HG02870 (cell line): ENCODE measurements around the gene KATNBL1.
"Not testable (repeated sequence)": the region's sequence is repeated elsewhere in the genome, so short reads cannot be mapped to it uniquely, and the experiment has no call there.

Experiments used
- ATAC-seq: cut with Tn5 transposase; IDR thresholded peaks from one replicate; pipeline ENCODE4 v1.9.1; 2021; ENCODE audit warnings: mild to moderate bottlenecking, moderate library complexity; ENCODE audit not compliant: unreplicated experiment

The KATNBL1 gene

GRCh38 chr15:34203936-34204335, 6.0 kb downstream of the KATNBL1 start:
- ATAC-seq: no peak

DNA sequence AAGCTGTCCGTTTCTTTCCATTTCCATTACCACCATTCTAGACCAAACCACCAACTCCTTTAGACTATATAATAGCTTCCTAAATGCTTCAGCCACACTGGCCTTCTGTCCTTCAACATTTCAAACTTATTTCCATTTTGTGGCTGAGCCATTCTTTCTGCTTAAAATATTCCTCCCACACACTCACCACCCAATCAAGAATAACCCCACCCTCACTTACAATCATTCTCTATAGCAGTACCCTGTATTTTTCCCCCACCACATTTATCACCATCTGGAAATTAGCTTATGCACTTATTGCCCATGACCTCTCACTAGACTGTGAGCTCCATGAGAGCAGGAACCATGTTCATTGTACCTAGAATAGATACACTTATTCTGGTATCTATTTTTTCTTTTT, 6.6 kb downstream of the KATNBL1 start:
- ATAC-seq: no peak

- ATAC-seq: not testable (repeated sequence)
These were observed 16.6 kb downstream of the KATNBL1 start for GRCh38 chr15:34193272-34193671.

- no peak for ATAC-seq
These were observed 21.2 kb downstream of the KATNBL1 start for GRCh38 chr15:34188711-34189110.

DNA sequence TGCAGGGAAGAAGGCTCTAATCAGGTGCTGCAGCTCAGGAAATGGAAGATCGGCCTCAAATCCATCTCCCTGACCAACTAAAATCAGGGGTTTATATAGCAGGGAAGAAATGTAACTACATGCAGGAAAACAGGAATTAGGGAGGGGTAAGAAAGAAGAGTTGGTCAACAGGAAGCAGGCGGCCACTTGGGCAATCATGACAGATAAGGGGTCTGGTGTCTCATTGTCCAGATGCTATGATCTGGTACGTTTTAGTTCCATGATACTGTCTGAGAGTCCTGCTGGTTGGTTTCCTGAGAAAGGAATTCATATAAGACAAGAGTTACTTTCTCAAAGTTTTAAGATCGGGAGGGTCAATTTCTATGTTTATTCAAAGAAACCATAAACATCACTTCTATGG, 24.2 kb downstream of the KATNBL1 start:
- ATAC-seq: no peak

DNA sequence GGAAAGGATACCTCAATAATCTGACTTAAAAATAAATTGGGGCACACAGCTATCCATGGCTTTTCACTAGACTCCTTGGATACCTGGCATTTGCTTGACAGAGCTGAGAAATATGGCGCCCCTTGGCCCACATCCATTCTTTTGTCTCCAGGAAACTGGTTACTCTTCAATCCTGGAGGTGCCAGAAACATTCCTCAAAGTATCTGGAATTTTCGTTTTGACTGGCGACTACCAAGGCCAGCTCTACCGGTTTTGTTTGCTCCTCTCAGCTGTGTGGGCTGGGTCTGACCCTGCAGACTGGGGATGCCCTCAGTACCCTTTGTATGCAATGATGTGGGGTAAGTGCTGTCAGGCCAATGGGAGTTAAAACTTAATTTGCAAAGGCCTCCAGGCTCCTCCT, 27.0 kb downstream of the KATNBL1 start:
- ATAC-seq: no peak

DNA sequence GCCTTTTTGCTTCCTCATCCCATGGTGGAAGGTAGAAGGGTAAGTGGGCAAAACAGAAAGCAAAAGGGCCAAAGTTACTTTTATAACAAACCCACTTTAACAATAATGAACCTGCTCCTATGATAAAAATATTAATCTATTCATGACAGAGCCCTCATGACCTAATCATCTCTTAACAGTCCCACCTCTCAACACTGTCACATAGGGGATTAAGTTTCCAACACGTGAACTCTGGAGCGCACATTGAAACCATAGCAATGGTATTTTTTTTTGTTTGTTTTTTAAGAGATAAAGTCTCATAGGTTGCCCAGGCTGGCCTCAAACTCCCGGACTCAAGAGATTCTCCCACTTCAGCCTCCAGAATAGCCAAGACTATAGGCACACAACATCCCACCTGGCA, 30.7 kb downstream of the KATNBL1 start:
- ATAC-seq: no peak

DNA sequence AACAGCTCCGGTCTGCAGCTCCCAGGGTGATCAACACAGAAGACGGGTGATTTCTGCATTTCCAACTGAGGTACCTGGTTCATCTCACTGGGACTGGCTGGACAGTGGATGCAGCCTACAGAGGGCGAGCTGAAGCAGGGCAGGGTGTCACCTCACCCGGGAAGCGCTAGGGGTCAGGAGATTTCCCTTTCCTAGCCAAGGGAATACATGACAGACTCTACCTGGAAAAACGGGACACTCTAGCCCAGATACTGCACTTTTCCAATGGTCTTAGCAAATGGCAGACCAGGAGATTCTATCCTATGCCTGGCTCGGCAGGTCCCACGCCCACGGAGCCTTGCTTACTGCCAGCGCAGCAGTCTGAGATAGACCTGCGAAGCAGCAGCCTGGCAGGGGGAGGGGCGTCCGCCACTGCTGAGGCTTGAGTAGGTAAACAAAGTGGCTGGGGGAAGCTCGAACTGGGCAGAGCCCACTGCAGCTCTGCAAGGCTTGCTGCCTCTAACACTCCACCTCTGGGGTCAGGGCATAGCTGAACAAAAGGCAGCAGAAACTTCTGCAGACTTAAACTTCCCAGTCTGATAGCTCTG, 43.8 kb downstream of the KATNBL1 start:
- ATAC-seq: not testable (repeated sequence)

- ATAC-seq: no peak
These were observed 48.5 kb downstream of the KATNBL1 start for GRCh38 chr15:34161329-34161963.

GRCh38 chr15:34160735-34161134, 49.2 kb downstream of the KATNBL1 start:
- ATAC-seq: no peak

DNA sequence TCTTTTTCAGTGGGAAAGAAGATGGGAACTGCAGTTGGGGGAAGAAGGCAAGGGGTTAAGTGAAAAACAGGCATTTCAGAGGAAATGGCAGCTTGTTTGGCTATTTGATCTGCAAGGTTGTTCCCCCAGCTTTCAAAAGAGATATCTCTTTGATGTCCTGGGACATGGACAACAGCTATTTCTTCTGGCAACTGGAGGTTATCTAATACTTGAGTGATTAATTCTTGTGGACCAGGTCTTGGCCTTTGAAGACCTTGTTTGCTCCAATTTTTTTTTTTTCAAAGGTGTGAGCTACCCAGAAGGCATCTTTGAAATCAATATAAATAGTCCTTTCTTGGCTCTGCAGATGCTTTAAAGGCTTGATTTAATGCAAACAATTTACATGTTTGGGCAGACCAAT, 51.5 kb downstream of the KATNBL1 start:
- ATAC-seq: no peak

GRCh38 chr15:34155859-34156258, 54.0 kb downstream of the KATNBL1 start:
- no peak for ATAC-seq

DNA sequence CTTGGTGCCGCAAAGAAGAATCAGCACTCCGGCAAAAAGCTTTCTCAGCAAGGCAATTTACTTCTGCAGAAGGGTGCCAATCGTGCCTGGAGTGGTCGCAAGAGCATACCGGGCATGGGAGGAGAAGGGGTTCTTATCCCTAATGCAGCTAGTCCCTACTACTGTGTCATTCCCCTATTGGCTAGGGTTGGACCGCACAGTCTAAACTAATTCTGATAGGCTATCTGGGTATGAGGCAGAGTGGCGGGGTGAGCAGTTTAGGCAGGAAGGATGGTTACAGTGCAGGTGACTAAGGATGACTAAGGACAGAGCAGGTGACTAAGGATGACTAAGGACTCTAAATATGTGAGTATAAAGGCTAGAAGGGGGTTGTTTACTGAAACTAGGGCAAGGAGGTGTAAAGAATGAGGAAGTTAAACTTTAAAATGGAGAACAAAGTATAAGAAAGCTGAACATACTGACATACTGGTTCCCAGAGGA, 55.1 kb downstream of the KATNBL1 start:
- ATAC-seq: no peak

DNA sequence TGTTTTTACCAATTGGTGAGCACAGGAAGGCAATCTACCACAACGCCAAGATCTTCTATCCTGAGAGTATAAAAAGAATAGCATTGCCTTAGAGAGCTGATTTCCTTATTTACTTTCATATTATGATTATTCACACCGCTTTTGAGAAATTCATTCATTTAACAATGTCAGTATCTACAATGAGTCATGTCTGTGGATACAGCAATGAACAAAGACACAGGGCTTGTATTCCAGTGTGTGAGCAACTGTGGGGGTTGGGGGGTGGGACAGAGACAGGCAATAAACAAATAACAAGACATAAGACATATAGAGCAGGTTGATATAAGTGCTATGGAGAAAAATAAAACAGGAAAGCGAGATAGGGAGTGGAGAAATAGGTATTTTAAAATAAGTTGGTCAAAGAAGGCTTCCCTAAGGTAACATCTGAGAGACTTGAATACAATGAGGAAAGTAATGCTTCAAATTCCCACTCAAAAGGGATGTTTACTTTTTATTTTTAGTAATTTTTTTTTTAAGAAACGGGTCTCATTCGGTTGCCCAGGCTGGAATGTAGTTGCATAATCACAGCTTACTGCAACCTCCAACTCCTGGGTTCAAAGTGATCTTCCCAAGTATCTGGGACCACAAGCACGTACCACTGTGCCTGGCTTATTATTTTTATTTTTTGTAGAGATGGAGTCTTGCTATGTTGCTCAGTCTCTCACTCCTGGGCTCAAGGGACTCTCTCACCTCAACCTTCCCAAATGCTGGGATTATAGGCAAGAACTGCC, 62.3 kb downstream of the KATNBL1 start:
- no peak for ATAC-seq

GRCh38 chr15:34133511-34133910, 76.4 kb downstream of the KATNBL1 start:
- ATAC-seq: no peak

DNA sequence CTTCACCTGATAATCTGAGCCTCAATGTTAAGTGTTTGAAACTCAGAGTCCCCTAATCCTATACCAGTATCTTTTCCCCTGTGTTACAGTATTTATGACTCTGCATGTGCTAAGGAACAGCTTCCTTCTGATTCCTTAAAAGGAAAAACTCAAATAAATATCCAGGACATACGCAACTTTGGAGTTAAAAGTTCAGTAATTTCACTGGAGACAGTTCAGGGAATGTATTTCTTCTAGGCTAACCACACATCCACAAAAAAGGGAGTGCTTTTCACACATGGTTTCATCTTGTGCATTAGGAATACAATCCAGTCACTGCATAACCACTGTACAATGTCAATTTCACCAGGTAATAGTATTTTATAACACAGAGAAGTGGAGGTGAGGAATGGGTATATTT, 77.0 kb downstream of the KATNBL1 start:
- no peak for ATAC-seq

GRCh38 chr15:34128898-34129297, 81.0 kb downstream of the KATNBL1 start:
- ATAC-seq: no peak

DNA sequence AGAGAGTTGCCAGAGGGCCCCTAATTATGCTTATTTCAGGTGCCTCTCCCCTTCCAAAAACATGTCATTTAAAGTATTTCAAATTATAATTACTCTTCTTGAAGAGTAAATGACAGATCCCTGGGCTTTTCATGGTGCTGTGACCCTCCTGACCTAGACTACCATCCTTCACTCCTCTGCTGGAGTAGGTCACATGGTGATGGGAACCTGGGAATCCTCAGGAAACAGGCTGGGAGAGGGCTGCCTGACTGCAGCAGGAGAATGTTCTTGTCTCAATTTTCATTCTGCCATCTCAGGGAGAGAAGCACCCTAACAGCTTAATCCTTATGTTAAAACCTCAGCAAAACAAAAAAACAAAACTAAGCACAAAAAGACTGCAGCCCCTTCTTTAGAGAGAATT, 83.4 kb downstream of the KATNBL1 start:
- ATAC-seq: no peak

GRCh38 chr15:34125945-34126344, 84.0 kb downstream of the KATNBL1 start:
- ATAC-seq: no peak

DNA sequence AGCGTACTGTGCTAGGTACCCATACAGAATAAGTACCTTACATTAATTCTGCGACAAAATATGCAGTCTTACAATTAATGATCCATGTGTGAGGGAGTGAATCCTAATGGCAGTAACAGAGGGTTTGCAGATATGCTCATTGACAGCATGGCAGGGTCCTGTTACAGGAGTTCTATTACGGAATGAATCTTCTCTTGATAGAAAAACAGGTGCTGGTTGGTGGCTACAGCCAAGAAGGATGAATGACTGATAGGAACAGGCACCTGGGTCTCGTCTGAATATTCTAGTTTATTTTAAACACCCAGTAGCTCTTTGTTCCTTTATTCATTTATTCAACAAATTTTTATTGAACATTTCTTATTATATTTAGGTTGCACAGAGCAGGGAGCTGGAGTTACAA, 85.2 kb downstream of the KATNBL1 start:
- ATAC-seq: no peak

- no peak for ATAC-seq
These were observed 87.1 kb downstream of the KATNBL1 start for GRCh38 chr15:34122771-34123183.

- ATAC-seq: not testable (repeated sequence)
These were observed 88.1 kb downstream of the KATNBL1 start for GRCh38 chr15:34121786-34122185.
